NCI-H82 (cell line): Measurements from ENCODE around the gene VGLL4.

Source experiments
- DNase-seq: peaks from one replicate; lab custom pipeline; 2025; lab: John Stamatoyannopoulos, UW

Gene VGLL4

GRCh38 chr3:11653298-11654055 is 9.8 kb upstream of the VGLL4 start:
- DNase-seq: no peak

- peak; percentile 42 for DNase-seq
Observed at GRCh38 chr3:11651900-11652299, 8.2 kb upstream of the VGLL4 start.

GRCh38 chr3:11651477-11651876 is 7.8 kb upstream of the VGLL4 start:
- DNase-seq: no peak

GRCh38 chr3:11650391-11650790 is 6.7 kb upstream of the VGLL4 start:
- DNase-seq: no peak

- no peak for DNase-seq
Observed at GRCh38 chr3:11648735-11649134, 5.0 kb upstream of the VGLL4 start.

GRCh38 chr3:11643201-11643603 is 513 bp downstream of the VGLL4 start:
- peak; percentile 62 for DNase-seq

GRCh38 chr3:11642431-11643191 is 1.1 kb downstream of the VGLL4 start:
- peak; percentile 74 for DNase-seq

- peak; percentile 61 for DNase-seq
Observed at GRCh38 chr3:11641683-11642430, 1.9 kb downstream of the VGLL4 start.

- no peak for DNase-seq
Observed at GRCh38 chr3:11641316-11641682, 2.4 kb downstream of the VGLL4 start.

- DNase-seq: peak; percentile 90
Observed at GRCh38 chr3:11640009-11640673, 3.6 kb downstream of the VGLL4 start.

GRCh38 chr3:11638495-11639358 is 5.0 kb downstream of the VGLL4 start:
- DNase-seq: peak; percentile 75

GRCh38 chr3:11637901-11638458 is 5.7 kb downstream of the VGLL4 start:
- DNase-seq: peak; percentile 51

- no peak for DNase-seq
Observed at GRCh38 chr3:11636394-11636770, 7.3 kb downstream of the VGLL4 start.

- DNase-seq: no peak
Observed at GRCh38 chr3:11635680-11636393, 7.9 kb downstream of the VGLL4 start.

GRCh38 chr3:11634974-11635612 is 8.6 kb downstream of the VGLL4 start:
- DNase-seq: no peak

- no peak for DNase-seq
Observed at GRCh38 chr3:11634081-11634635, 9.6 kb downstream of the VGLL4 start.

GRCh38 chr3:11632966-11633365 is 10.7 kb downstream of the VGLL4 start:
- no peak for DNase-seq

- no peak for DNase-seq
Observed at GRCh38 chr3:11632564-11632963, 11.2 kb downstream of the VGLL4 start.

GRCh38 chr3:11631820-11632219 is 11.9 kb downstream of the VGLL4 start:
- peak; percentile 65 for DNase-seq
